ENCODE results near the gene PYGO1.

Gene PYGO1

DNA sequence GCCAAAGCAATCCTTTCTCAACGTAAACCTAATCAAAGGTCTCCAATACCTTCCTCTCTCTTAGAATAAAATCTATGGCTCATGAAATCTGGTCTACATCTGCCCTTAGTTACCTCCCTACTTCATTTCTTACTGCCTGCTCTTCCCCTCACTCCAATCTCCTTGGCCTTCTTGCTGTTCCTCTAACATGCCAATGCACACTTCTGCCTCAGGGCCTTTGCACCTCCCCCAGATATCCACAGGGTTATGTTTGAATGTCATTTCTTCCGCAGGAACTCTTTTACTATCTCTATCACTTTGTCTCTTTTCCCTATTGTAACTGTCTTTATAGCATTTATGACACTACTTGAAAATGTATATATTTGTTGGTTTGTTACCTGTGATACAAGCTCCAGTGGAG, 44.3 kb upstream of the PYGO1 start:
- Histone ChIP-seq H3K27me3 (ENCODE audit: insufficient read depth, poor library complexity, severe bottlenecking) (no peaks in the 10 kb centered on the region), H3K27ac (replicated peaks) (no peak overlapping the region), H3K4me3 (replicated peaks; ENCODE audit: insufficient read depth, low read length) (no peak overlapping the region)
- no peak for DNase-seq (ENCODE audit: low read depth in 1 of 2, low spot score in 1 of 2)
- TF ChIP-seq, protein P1, sequence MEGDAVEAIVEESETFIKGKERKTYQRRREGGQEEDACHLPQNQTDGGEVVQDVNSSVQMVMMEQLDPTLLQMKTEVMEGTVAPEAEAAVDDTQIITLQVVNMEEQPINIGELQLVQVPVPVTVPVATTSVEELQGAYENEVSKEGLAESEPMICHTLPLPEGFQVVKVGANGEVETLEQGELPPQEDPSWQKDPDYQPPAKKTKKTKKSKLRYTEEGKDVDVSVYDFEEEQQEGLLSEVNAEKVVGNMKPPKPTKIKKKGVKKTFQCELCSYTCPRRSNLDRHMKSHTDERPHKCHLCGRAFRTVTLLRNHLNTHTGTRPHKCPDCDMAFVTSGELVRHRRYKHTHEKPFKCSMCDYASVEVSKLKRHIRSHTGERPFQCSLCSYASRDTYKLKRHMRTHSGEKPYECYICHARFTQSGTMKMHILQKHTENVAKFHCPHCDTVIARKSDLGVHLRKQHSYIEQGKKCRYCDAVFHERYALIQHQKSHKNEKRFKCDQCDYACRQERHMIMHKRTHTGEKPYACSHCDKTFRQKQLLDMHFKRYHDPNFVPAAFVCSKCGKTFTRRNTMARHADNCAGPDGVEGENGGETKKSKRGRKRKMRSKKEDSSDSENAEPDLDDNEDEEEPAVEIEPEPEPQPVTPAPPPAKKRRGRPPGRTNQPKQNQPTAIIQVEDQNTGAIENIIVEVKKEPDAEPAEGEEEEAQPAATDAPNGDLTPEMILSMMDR (IDR thresholded peaks at IDR 0.05; ENCODE audit: insufficient read depth, low read length): no peak
- TF ChIP-seq POLR2AphosphoS5 (IDR thresholded peaks at IDR 0.05; ENCODE audit: low read depth) (no peak), SPI1 (IDR thresholded peaks at IDR 0.05; ENCODE audit: borderline replicate concordance, low read depth) (no peak), GABPA (IDR thresholded peaks at IDR 0.05; ENCODE audit: low read depth) (no peak)
- TF ChIP-seq, protein P2, sequence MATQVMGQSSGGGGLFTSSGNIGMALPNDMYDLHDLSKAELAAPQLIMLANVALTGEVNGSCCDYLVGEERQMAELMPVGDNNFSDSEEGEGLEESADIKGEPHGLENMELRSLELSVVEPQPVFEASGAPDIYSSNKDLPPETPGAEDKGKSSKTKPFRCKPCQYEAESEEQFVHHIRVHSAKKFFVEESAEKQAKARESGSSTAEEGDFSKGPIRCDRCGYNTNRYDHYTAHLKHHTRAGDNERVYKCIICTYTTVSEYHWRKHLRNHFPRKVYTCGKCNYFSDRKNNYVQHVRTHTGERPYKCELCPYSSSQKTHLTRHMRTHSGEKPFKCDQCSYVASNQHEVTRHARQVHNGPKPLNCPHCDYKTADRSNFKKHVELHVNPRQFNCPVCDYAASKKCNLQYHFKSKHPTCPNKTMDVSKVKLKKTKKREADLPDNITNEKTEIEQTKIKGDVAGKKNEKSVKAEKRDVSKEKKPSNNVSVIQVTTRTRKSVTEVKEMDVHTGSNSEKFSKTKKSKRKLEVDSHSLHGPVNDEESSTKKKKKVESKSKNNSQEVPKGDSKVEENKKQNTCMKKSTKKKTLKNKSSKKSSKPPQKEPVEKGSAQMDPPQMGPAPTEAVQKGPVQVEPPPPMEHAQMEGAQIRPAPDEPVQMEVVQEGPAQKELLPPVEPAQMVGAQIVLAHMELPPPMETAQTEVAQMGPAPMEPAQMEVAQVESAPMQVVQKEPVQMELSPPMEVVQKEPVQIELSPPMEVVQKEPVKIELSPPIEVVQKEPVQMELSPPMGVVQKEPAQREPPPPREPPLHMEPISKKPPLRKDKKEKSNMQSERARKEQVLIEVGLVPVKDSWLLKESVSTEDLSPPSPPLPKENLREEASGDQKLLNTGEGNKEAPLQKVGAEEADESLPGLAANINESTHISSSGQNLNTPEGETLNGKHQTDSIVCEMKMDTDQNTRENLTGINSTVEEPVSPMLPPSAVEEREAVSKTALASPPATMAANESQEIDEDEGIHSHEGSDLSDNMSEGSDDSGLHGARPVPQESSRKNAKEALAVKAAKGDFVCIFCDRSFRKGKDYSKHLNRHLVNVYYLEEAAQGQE (IDR thresholded peaks at IDR 0.05; ENCODE audit: insufficient replicate concordance, low read depth): no peak

DNA sequence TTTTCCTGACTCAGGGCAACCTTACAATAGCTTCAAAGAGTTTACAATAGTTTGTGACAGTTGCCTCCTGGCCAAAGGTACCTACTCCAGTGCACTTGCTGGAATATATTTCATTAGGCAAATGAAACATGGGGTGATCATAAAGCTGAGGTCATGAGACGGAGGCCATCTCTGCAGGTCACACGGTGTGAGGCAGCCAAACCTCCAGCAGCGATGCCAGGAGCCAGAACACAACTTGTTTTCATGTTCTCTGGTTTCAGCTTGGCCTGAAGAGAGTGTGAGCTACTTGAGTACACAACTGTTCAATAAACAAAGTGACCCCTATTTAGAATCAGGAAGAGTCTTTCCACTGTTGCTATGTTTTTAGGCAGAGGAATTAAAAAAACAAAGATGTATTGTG, 42.7 kb upstream of the PYGO1 start:
- no peak overlapping the region for H3K4me3 ChIP-seq (replicated peaks; ENCODE audit: insufficient read depth, low read length)
- no peaks in the 10 kb centered on the region for H3K27me3 ChIP-seq (ENCODE audit: insufficient read depth, poor library complexity, severe bottlenecking)
- TF ChIP-seq GABPA (IDR thresholded peaks at IDR 0.05; ENCODE audit: low read depth) (no peak), SPI1 (IDR thresholded peaks at IDR 0.05; ENCODE audit: borderline replicate concordance, low read depth) (no peak), POLR2AphosphoS5 (IDR thresholded peaks at IDR 0.05; ENCODE audit: low read depth) (no peak)
- TF ChIP-seq, protein P2 (IDR thresholded peaks at IDR 0.05; ENCODE audit: insufficient replicate concordance, low read depth): no peak
- TF ChIP-seq, protein P1 (IDR thresholded peaks at IDR 0.05; ENCODE audit: insufficient read depth, low read length): no peak
- DNase-seq (ENCODE audit: low read depth in 1 of 2, low spot score in 1 of 2): no peak
- no peak overlapping the region for H3K27ac ChIP-seq (replicated peaks)

DNA sequence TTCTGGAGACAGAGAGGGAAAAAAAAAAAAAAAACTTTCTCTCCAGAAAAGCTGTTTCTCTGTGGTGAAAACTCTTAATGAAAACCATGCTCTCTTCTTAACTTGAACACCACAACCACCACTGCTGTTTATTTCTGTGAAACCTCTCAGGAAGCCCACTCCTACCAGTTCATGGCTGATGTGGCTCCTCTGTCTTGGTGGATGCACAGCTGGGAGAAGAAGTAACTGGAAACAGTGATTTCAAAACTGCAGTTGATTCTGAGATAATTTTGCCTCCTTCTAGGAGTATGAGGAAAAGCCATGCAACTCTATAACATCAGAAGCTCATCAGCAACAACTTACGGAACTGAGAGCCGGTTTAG, 40.2 kb upstream of the PYGO1 start:
- H3K27ac ChIP-seq (replicated peaks): no peak overlapping the region
- H3K4me3 ChIP-seq (replicated peaks; ENCODE audit: insufficient read depth, low read length): no peak overlapping the region
- TF ChIP-seq GABPA (IDR thresholded peaks at IDR 0.05; ENCODE audit: low read depth) (no peak), POLR2AphosphoS5 (IDR thresholded peaks at IDR 0.05; ENCODE audit: low read depth) (no peak), SPI1 (IDR thresholded peaks at IDR 0.05; ENCODE audit: borderline replicate concordance, low read depth) (no peak)
- TF ChIP-seq, protein P2 (IDR thresholded peaks at IDR 0.05; ENCODE audit: insufficient replicate concordance, low read depth): no peak
- TF ChIP-seq, protein P1 (IDR thresholded peaks at IDR 0.05; ENCODE audit: insufficient read depth, low read length): no peak

More for the DNA sequence above, 40.2 kb upstream of the PYGO1 start:
- no peaks in the 10 kb centered on the region for H3K27me3 ChIP-seq (ENCODE audit: insufficient read depth, poor library complexity, severe bottlenecking)
- DNase-seq (ENCODE audit: low read depth in 1 of 2, low spot score in 1 of 2): no peak
